Measurements from ENCODE around the gene USP6.

DNA sequence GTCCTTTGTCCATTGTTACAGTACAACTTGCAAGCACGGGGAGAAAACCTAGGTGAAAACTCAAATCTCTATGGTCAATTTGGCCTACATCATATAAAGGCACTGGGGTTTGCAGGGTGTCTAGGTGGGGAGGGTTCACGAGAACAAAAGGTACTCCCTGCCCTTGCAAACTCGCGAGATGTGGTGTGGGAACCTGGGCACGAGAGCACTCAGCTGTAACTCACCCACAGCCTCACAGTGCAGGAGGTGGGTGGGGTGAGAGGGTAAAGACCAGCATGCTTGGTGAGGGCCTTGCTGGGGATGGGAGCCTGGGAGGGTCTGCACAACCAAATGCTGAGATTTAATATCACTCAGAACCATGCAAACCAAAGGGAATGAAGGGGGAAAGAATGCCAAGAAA lies 94.3 kb downstream of the USP6 start:
- TF ChIP-seq, protein P1, sequence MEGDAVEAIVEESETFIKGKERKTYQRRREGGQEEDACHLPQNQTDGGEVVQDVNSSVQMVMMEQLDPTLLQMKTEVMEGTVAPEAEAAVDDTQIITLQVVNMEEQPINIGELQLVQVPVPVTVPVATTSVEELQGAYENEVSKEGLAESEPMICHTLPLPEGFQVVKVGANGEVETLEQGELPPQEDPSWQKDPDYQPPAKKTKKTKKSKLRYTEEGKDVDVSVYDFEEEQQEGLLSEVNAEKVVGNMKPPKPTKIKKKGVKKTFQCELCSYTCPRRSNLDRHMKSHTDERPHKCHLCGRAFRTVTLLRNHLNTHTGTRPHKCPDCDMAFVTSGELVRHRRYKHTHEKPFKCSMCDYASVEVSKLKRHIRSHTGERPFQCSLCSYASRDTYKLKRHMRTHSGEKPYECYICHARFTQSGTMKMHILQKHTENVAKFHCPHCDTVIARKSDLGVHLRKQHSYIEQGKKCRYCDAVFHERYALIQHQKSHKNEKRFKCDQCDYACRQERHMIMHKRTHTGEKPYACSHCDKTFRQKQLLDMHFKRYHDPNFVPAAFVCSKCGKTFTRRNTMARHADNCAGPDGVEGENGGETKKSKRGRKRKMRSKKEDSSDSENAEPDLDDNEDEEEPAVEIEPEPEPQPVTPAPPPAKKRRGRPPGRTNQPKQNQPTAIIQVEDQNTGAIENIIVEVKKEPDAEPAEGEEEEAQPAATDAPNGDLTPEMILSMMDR (conservative IDR thresholded peaks at IDR 0.05; ENCODE audit: low read depth, low read length): no peak
- TF ChIP-seq RAD21 (IDR thresholded peaks at IDR 0.05; ENCODE audit: low read length): no peak
- no peak for TF ChIP-seq RFX5 (IDR thresholded peaks at IDR 0.05; ENCODE audit: low read depth, low read length)
- no peak for TF ChIP-seq POLR2A (IDR thresholded peaks at IDR 0.05; ENCODE audit: low read depth, low read length)
- TF ChIP-seq MAFK (IDR thresholded peaks at IDR 0.05; ENCODE audit: low read depth, low read length): no peak

All from IMR-90 (cell line).